ENCODE data around the gene PIEZO2. TPM values are rescaled to one million over a fixed set of nuclear protein-coding genes. Genes with fewer than 3 reads are reported as not detected.

PIEZO2 gene
- total RNA-seq, 2 experiments from 2014 or later, result not detected

DNA sequence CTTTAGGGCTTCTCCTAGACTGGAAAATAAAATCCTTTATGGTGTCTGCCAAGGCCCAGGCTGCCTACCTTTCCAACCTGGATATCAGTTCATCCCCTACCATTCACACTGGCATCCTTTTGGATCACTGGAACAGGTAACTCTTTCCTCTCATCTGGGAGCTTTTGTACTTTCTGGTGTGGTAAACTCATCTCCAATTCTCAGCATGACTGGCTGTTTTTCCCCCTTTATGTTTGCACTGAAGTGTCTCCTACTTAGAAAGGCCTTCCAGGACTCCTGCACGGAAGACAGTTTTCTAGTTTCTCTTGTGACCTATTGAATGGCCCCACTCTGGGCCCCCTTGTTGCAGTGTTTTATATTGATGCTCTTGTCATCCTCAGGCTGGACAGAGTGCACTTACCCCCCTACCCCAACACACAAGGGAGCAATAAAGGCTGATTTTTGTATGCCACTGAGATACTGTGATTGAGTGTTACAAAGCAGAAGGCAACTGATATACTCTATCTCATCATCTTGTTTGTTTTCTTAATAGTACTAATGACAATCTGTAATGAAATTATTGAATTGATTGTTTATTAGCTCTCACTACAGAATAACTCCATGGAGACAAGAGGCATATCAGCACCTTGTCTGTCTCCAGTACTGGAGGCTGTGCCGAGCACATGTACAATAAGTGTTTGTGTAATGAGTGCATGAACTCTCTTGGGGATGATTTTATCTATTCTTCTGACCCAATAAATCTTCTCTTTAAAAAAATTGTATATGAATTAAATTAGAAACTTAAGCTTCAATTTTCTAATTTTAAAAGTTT lies 129.9 kb downstream of the PIEZO2 start:
- DNase-seq, result no peak
- POLR2A ChIA-PET, result no interaction called here
- Mint-ChIP-seq H3K27me3 (peaks cover 3% of the 10 kb centered on the region), H3K36me3 (ENCODE audit: low read depth) (no peaks in the 10 kb centered on the region), H3K9me3 (no peaks in the 10 kb centered on the region), H3K4me3 (no peak overlapping the region), H3K4me1 (no peaks in the 10 kb centered on the region), H3K27ac (no peak overlapping the region)
- CTCF ChIA-PET, result no interaction called here

DNA sequence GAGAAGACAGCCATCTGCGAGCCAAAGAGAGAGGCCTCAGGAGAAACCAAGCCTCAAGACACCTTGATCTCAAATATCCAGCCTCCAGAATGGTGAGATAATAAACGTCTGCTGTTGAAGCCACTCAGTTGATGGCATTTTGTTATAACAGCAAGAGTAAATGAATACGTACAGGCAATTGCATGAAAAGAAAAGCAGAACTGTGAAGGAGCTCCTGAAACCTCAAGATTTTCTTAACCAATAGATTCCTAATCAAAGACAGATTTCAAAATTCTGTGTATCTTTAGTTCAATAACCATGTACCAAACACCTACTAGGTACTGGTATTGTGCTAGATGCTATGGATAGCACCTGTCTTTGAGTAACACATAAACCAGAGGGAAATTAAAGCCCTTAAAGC lies 139.5 kb downstream of the PIEZO2 start:
- no peaks in the 10 kb centered on the region for H3K36me3 Mint-ChIP-seq (ENCODE audit: low read depth)
- CTCF ChIA-PET, result no interaction called here
- no peak overlapping the region for H3K27ac Mint-ChIP-seq
- POLR2A ChIA-PET, result no interaction called here
- no peaks in the 10 kb centered on the region for H3K4me1 Mint-ChIP-seq
- no peak overlapping the region for H3K4me3 Mint-ChIP-seq
- H3K9me3 Mint-ChIP-seq, result no peaks in the 10 kb centered on the region
- H3K27me3 Mint-ChIP-seq, result peaks cover 2% of the 10 kb centered on the region
- DNase-seq, result no peak

DNA sequence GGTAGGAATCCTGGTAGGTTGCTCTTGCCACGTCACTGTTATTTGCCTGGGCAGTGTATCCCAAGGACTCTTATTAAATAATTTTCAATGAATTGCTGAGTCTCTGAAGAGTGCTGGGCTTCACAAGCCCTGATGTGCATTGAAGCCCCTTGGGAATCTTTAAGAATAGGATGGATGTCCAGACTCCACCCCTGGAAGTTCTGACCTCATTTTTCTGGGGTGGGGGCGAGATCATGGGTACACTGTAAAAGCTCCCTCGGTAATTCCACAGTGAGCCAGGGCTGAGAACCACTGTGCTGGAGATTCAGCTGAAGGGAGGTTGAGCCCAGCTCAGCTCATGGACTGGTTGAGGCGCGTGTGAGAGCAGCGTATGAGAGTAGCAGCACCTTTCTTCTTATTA lies 140.2 kb downstream of the PIEZO2 start:
- CTCF ChIA-PET, result no interaction called here
- peaks cover 2% of the 10 kb centered on the region for H3K27me3 Mint-ChIP-seq
- H3K27ac Mint-ChIP-seq, result no peak overlapping the region
- POLR2A ChIA-PET, result no interaction called here
- no peaks in the 10 kb centered on the region for H3K4me1 Mint-ChIP-seq
- H3K36me3 Mint-ChIP-seq (ENCODE audit: low read depth), result no peaks in the 10 kb centered on the region
- no peak overlapping the region for H3K4me3 Mint-ChIP-seq
- no peak for DNase-seq
- H3K9me3 Mint-ChIP-seq, result no peaks in the 10 kb centered on the region

DNA sequence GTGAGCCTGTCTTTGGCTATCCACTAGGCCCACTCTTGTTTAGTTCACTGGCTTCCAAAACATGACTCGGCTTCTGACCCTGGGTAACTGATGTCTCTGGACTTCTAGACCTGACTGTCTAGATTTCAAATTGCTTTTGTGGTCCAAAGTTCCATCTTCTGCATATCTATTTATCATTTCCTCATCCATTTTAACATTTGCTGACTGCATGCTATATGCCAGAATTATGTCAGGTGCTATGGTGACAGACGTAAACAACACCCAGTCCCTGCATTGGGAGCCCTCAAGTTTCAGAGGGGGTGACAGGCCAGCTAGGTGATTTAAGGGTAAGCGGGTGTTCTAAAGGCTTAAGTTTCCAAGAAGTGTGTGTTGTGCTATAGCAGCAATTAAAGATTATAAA lies 140.9 kb downstream of the PIEZO2 start:
- no peak overlapping the region for H3K4me3 Mint-ChIP-seq
- no peaks in the 10 kb centered on the region for H3K36me3 Mint-ChIP-seq (ENCODE audit: low read depth)
- no peaks in the 10 kb centered on the region for H3K4me1 Mint-ChIP-seq
- no peak for DNase-seq
- no peaks in the 10 kb centered on the region for H3K9me3 Mint-ChIP-seq
- CTCF ChIA-PET, result no interaction called here
- no peak overlapping the region for H3K27ac Mint-ChIP-seq
- H3K27me3 Mint-ChIP-seq, result peaks cover 2% of the 10 kb centered on the region
- POLR2A ChIA-PET, result no interaction called here

DNA sequence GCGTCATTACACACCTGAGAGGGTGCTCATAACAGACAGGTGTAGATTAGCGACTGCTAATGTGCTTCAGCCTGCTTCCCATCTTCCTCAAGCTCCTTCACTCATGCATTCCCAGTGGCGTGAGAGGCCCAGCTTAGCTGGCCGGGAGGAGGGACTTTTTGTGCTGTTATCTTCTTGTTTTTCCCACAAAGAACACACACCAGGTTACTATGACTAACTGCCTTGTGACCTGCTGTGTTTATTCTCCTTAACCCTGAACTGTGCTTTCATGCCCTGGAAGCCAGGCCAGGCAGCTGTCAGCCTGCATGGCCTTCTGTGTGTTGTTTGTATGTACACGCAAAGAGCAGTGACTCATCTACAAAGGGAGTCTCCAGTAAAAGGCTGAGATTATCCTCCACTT lies 143.8 kb downstream of the PIEZO2 start:
- H3K4me3 Mint-ChIP-seq, result no peak overlapping the region
- peaks cover 2% of the 10 kb centered on the region for H3K27me3 Mint-ChIP-seq
- CTCF ChIA-PET, result no interaction called here
- H3K36me3 Mint-ChIP-seq (ENCODE audit: low read depth), result no peaks in the 10 kb centered on the region
- DNase-seq, result no peak
- no peaks in the 10 kb centered on the region for H3K9me3 Mint-ChIP-seq
- H3K27ac Mint-ChIP-seq, result no peak overlapping the region
- H3K4me1 Mint-ChIP-seq, result no peaks in the 10 kb centered on the region
- POLR2A ChIA-PET, result no interaction called here

DNA sequence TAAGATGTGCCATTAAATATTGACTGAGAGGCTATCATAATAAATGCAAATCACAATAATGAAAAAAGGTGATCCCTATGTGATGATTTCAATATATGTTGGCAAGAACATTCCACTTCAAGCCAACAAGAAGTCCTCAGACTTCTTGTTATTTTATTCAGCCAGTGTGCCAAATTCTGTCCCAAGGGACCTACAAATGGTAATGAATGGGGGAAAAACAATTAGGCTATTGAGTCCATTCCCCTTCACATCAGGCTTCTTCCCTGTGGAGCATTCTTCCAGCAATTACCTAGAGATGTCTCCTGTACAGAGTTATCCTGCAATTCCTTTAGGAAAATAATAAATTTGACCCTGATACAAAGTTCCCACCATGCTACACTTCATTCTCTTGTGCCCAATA lies 144.4 kb downstream of the PIEZO2 start:
- ChIA-PET CTCF (no interaction called here), POLR2A (no interaction called here)
- no peak for DNase-seq
- no peaks in the 10 kb centered on the region for H3K4me1 Mint-ChIP-seq
- H3K4me3 Mint-ChIP-seq, result no peak overlapping the region
- peaks cover 2% of the 10 kb centered on the region for H3K27me3 Mint-ChIP-seq
- no peaks in the 10 kb centered on the region for H3K9me3 Mint-ChIP-seq
- no peak overlapping the region for H3K27ac Mint-ChIP-seq
- no peaks in the 10 kb centered on the region for H3K36me3 Mint-ChIP-seq (ENCODE audit: low read depth)

DNA sequence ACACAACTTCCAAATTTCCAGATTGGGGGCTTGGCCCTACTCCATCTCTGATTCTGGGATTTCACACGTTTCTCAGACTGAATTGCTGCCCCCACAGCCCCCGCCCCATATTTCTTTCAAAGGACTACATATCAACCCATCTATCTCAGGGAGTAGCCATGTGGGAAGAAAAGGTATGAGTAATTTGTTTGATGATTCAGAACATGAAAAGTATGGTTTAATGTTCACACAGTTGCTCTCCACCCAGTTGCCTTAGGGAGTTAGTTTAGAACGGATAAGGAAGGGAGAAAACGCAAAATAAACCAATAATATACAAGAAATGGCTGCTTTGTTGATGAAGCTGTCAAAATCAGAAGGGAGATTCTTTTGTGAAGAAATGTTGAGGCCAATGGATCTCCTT lies 145.1 kb downstream of the PIEZO2 start:
- no peak overlapping the region for H3K4me3 Mint-ChIP-seq
- no peak overlapping the region for H3K27ac Mint-ChIP-seq
- no peaks in the 10 kb centered on the region for H3K9me3 Mint-ChIP-seq
- peaks cover 2% of the 10 kb centered on the region for H3K27me3 Mint-ChIP-seq
- ChIA-PET CTCF (no interaction called here), POLR2A (no interaction called here)
- H3K4me1 Mint-ChIP-seq, result no peaks in the 10 kb centered on the region
- no peaks in the 10 kb centered on the region for H3K36me3 Mint-ChIP-seq (ENCODE audit: low read depth)
- DNase-seq, result no peak

DNA sequence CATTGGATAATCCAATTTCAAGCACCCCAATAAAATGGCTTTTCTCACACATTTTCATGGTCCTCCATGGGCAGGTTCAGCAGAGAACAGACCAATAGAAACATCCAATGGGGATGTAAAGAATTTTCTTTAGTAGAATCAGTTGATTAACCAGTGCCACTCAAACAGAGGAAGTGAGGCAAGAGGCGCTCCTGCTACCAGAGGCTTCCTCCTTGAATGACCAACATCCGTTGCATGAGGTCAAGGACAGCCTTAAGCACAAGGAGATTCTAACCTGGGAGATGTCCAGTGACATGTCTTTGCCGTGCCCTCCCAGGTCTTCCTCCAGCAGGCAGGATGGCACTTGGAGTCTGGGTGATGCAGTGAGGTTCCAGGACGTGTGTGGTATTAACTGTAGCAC lies 146.6 kb downstream of the PIEZO2 start:
- ChIA-PET CTCF (no interaction called here), POLR2A (no interaction called here)
- Mint-ChIP-seq H3K9me3 (no peaks in the 10 kb centered on the region), H3K36me3 (ENCODE audit: low read depth) (no peaks in the 10 kb centered on the region), H3K4me1 (no peaks in the 10 kb centered on the region), H3K27me3 (peaks cover 2% of the 10 kb centered on the region), H3K27ac (no peak overlapping the region), H3K4me3 (no peak overlapping the region)
- DNase-seq, result no peak

DNA sequence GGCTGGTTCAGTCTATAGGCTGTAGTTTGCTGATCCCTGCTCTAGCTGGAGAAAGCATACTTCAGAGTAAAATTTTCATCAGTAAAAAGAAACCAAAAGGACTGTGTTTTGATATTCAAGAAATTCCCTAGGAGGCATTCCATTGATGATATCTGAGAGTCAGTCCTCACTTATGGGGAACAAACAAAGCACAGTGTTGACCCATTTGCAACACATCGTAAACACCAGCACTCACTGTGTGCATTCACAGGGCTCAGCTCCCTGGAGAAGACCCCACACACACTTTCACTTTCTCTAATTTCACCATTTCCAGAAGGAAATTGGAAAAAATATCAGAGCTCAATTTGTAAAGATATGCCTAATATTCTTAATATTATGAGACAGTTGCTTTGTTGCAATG lies 147.1 kb downstream of the PIEZO2 start:
- POLR2A ChIA-PET, result no interaction called here
- Mint-ChIP-seq H3K4me3 (no peak overlapping the region), H3K27me3 (peaks cover 2% of the 10 kb centered on the region), H3K27ac (no peak overlapping the region), H3K4me1 (no peaks in the 10 kb centered on the region), H3K36me3 (ENCODE audit: low read depth) (no peaks in the 10 kb centered on the region), H3K9me3 (no peaks in the 10 kb centered on the region)
- no peak for DNase-seq
- CTCF ChIA-PET, result no interaction called here

DNA sequence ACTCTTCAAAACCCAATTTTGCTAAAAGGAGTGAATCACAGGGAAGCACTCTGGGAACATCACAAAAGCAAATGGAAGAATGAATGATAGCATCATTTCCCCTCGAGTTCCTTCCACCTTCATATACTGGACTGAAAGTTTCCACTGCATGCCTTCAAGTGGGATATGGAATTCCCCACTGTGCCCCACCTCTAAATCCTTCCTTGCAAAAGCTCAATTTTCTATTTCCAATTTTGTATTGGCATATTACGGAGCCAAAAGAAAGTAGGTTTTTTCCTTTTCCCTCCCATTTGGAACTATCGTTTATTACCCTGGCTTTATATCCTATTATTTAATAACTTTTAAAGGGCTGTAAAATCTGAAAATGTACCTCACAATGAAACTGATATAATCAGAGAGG lies 149.3 kb downstream of the PIEZO2 start:
- Mint-ChIP-seq H3K27ac (no peak overlapping the region), H3K36me3 (ENCODE audit: low read depth) (no peaks in the 10 kb centered on the region), H3K4me1 (no peaks in the 10 kb centered on the region), H3K4me3 (no peak overlapping the region), H3K9me3 (no peaks in the 10 kb centered on the region), H3K27me3 (no peaks in the 10 kb centered on the region)
- CTCF ChIA-PET, result no interaction called here
- no peak for DNase-seq
- POLR2A ChIA-PET, result no interaction called here

DNA sequence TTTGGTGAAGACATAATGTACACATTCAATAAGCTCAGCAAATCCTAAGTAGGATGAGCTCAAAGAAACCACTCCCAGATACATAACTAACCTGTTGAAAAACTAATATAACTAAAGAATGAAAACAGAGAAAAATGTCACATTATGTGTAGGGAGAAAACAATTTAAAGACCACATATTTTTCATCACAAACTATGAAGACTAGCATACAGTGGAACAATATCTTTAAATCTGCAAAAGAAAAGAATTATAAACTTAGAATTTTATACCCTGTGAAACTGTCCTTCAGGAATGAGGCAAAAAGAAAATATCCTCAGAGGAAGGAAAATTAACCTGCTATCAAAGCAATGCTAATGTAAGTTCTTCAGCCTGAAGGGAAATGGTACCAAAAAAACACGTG lies 151.5 kb downstream of the PIEZO2 start:
- Mint-ChIP-seq H3K4me1 (no peaks in the 10 kb centered on the region), H3K36me3 (ENCODE audit: low read depth) (no peaks in the 10 kb centered on the region), H3K4me3 (no peak overlapping the region), H3K27ac (no peak overlapping the region), H3K27me3 (no peaks in the 10 kb centered on the region), H3K9me3 (peaks cover 3% of the 10 kb centered on the region)
- POLR2A ChIA-PET, result no interaction called here
- no peak for DNase-seq
- CTCF ChIA-PET, result no interaction called here

DNA sequence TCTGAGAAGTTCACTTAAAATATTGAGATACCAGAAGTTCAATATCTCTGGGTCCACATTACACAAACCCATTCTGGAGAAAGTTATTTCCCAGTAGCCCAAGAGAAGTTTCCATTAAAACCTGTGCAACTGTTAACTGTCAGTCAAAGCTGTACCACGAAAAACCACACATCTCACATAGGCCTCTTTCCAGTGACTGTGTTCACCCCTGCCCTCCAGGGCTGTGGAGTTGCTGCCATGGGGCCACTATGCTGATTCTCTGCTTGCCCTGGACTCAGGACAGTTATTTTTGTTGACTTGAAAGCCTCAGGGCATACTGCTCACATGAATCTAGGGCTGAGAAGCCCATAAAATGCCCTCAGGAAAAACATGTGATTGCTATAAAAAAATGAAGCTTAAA lies 153.8 kb downstream of the PIEZO2 start:
- no peak overlapping the region for H3K27ac Mint-ChIP-seq
- H3K4me1 Mint-ChIP-seq, result no peaks in the 10 kb centered on the region
- no peaks in the 10 kb centered on the region for H3K36me3 Mint-ChIP-seq (ENCODE audit: low read depth)
- no peaks in the 10 kb centered on the region for H3K27me3 Mint-ChIP-seq
- H3K9me3 Mint-ChIP-seq, result peaks cover 4% of the 10 kb centered on the region
- DNase-seq, result no peak
- POLR2A ChIA-PET, result no interaction called here
- H3K4me3 Mint-ChIP-seq, result no peak overlapping the region
- CTCF ChIA-PET, result no interaction called here

DNA sequence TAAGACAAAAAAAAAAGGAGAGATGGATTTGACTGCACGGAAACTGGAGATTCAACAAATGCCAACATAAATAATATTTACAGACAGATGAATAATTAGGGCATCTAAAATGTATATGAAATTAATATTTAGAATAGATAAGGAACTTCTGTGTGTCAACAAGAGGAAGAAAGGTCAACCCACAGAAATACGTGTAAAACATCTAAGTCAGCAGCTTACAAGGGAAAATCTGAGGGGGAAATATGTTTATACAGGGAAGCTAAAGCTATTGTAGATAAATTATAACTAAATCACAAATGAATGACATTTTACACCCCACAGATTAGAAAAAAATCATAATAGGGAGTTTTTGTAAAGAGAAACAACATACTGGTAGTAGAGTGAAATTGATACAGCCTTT lies 159.9 kb downstream of the PIEZO2 start:
- H3K9me3 Mint-ChIP-seq, result peaks cover 13% of the 10 kb centered on the region
- no peak overlapping the region for H3K4me3 Mint-ChIP-seq
- H3K27me3 Mint-ChIP-seq, result no peaks in the 10 kb centered on the region
- ChIA-PET CTCF (no interaction called here), POLR2A (no interaction called here)
- H3K36me3 Mint-ChIP-seq (ENCODE audit: low read depth), result no peaks in the 10 kb centered on the region
- DNase-seq, result no peak
- H3K27ac Mint-ChIP-seq, result no peak overlapping the region
- no peaks in the 10 kb centered on the region for H3K4me1 Mint-ChIP-seq

DNA sequence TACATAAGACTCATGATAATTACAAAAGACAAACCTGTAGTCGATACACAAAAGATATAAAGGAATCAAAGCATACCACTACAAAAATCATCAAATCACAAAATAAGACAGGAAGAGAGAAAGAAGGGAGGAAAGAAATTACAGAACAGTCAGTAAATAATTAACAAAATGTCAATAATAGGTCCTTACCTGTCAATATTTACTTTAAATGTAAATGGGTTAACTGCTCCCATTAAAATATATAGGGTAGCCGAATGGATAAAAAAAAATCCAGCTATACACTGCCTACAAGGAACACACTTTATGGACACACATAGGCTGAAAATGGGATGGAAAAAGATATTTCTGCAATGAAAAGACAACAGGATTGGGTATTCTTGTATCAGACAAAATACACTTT lies 163.7 kb downstream of the PIEZO2 start:
- no peak overlapping the region for H3K27ac Mint-ChIP-seq
- ChIA-PET POLR2A (no interaction called here), CTCF (no interaction called here)
- no peak for DNase-seq
- no peaks in the 10 kb centered on the region for H3K27me3 Mint-ChIP-seq
- H3K4me1 Mint-ChIP-seq, result no peaks in the 10 kb centered on the region
- H3K4me3 Mint-ChIP-seq, result no peak overlapping the region
- peaks cover 16% of the 10 kb centered on the region for H3K9me3 Mint-ChIP-seq
- no peaks in the 10 kb centered on the region for H3K36me3 Mint-ChIP-seq (ENCODE audit: low read depth)
